ENCODE measurements around the gene MYOG.

MYOG gene

GRCh38 chr1:203072002-203072602, 13.7 kb downstream of the MYOG start:
- TF ChIP-seq CSDC2 (CRISPR knock-in tag; IDR thresholded peaks at IDR 0.05), result no peak
- no peak for TF ChIP-seq CSRNP3 (CRISPR knock-in tag; IDR thresholded peaks at IDR 0.05)
- no peak for TF ChIP-seq ESRRG (CRISPR knock-in tag; IDR thresholded peaks at IDR 0.05)
- TF ChIP-seq BACH2 (CRISPR knock-in tag; IDR thresholded peaks at IDR 0.05; ENCODE audit: borderline replicate concordance), result no peak
- TF ChIP-seq ZNF8 (CRISPR knock-in tag; IDR thresholded peaks at IDR 0.05), result no peak
- TF ChIP-seq ZNF565 (CRISPR knock-in tag; conservative IDR thresholded peaks at IDR 0.05; ENCODE audit: low read depth), result no peak
- TF ChIP-seq TCF4 (CRISPR knock-in tag; IDR thresholded peaks at IDR 0.05; ENCODE audit: borderline replicate concordance), result no peak
- no peak for TF ChIP-seq ZFP30 (CRISPR knock-in tag; IDR thresholded peaks at IDR 0.05)

GRCh38 chr1:203069030-203069747, 16.6 kb downstream of the MYOG start:
- TF ChIP-seq POU6F1 (CRISPR knock-in tag; IDR thresholded peaks at IDR 0.05; ENCODE audit: borderline replicate concordance, low read depth) (no peak), PPARA (CRISPR knock-in tag; IDR thresholded peaks at IDR 0.05; ENCODE audit: borderline replicate concordance) (no peak), TCF4 (CRISPR knock-in tag; IDR thresholded peaks at IDR 0.05; ENCODE audit: borderline replicate concordance) (no peak), ZFP30 (CRISPR knock-in tag; IDR thresholded peaks at IDR 0.05) (no peak), ESRRG (CRISPR knock-in tag; IDR thresholded peaks at IDR 0.05) (no peak), OSR1 (CRISPR knock-in tag; IDR thresholded peaks at IDR 0.05) (no peak), TOX (CRISPR knock-in tag; IDR thresholded peaks at IDR 0.05; ENCODE audit: borderline replicate concordance) (no peak), ARNTL (CRISPR knock-in tag; IDR thresholded peaks at IDR 0.05; ENCODE audit: borderline replicate concordance, low read depth) (no peak), GLIS3 (CRISPR knock-in tag; IDR thresholded peaks at IDR 0.05) (no peak), CSDC2 (CRISPR knock-in tag; IDR thresholded peaks at IDR 0.05) (no peak), ZNF70 (CRISPR knock-in tag; IDR thresholded peaks at IDR 0.05) (no peak)
- peak; percentile 68 for ATAC-seq

More at GRCh38 chr1:203072002-203072602, 13.7 kb downstream of the MYOG start:
- no peak for ATAC-seq

GRCh38 chr1:203066965-203067364, 18.8 kb downstream of the MYOG start:
- no peak for ATAC-seq
- TF ChIP-seq ZNF70 (CRISPR knock-in tag; IDR thresholded peaks at IDR 0.05) (no peak), SNAI2 (CRISPR knock-in tag; IDR thresholded peaks at IDR 0.05) (no peak), RARB (CRISPR knock-in tag; IDR thresholded peaks at IDR 0.05) (no peak), CSDC2 (CRISPR knock-in tag; IDR thresholded peaks at IDR 0.05) (no peak), POU6F1 (CRISPR knock-in tag; IDR thresholded peaks at IDR 0.05; ENCODE audit: borderline replicate concordance, low read depth) (no peak)

- TF ChIP-seq SNAI2 (CRISPR knock-in tag; IDR thresholded peaks at IDR 0.05) (no peak), ZNF565 (CRISPR knock-in tag; conservative IDR thresholded peaks at IDR 0.05; ENCODE audit: low read depth) (no peak), OSR1 (CRISPR knock-in tag; IDR thresholded peaks at IDR 0.05) (no peak), TCF4 (CRISPR knock-in tag; IDR thresholded peaks at IDR 0.05; ENCODE audit: borderline replicate concordance) (no peak), TSHZ2 (CRISPR knock-in tag; IDR thresholded peaks at IDR 0.05) (no peak), ZNF8 (CRISPR knock-in tag; IDR thresholded peaks at IDR 0.05) (no peak), ISL1 (CRISPR knock-in tag; IDR thresholded peaks at IDR 0.05) (no peak), BACH2 (CRISPR knock-in tag; IDR thresholded peaks at IDR 0.05; ENCODE audit: borderline replicate concordance) (no peak), CSRNP3 (CRISPR knock-in tag; IDR thresholded peaks at IDR 0.05) (no peak), ESRRG (CRISPR knock-in tag; IDR thresholded peaks at IDR 0.05) (no peak)
- no peak for ATAC-seq
These were observed 19.8 kb downstream of the MYOG start for GRCh38 chr1:203065986-203066385.

Measured in SK-N-SH treated with all-trans-retinoic acid at 6 μM for 48 hours (cell line).